HG03457 (cell line): ENCODE data around the gene ATG13.

ENCODE experiments used
- ATAC-seq: cut with Tn5 transposase; IDR thresholded peaks from one replicate; pipeline ENCODE4 v1.9.1; 2021; ENCODE audit warnings: moderate number of reproducible peaks; ENCODE audit not compliant: unreplicated experiment

The ATG13 gene

DNA sequence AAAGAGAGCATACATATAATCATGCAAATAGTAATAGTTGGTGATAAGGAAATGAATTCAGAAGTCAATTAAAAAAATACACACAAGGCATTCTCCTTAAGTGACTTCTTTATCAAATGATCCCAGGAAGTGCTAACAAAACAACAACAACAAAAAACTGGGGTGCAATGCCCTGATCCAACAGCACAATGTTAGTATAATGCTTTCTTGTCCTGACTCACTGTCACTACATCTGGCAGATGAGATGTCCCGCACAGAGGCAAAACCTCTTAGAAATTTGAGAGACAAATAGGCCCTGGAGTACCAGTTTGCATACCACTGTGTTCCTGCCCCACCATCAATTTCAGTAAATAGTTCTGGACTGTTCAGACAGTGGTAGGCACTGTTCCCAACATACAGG, 12.6 kb upstream of the ATG13 start:
- ATAC-seq, result no peak

DNA sequence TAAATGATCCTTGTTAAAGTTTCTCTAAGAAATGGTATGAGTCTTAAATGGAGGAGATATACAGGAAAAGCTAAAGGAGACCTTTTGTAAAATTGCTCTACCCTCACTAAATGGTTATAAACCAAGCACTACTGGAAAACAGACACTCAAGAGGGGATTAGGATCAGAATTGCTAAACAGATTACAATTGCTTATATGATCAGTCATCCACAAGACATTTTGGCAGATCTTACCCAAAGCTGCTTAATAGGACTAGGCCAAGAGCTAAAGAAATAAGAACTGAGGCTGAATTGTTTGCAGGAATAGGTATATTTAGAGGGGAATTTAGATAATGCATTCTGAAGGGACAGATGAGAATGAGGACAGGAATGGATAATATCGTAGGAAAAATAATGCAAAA, 9.8 kb upstream of the ATG13 start:
- no peak for ATAC-seq

DNA sequence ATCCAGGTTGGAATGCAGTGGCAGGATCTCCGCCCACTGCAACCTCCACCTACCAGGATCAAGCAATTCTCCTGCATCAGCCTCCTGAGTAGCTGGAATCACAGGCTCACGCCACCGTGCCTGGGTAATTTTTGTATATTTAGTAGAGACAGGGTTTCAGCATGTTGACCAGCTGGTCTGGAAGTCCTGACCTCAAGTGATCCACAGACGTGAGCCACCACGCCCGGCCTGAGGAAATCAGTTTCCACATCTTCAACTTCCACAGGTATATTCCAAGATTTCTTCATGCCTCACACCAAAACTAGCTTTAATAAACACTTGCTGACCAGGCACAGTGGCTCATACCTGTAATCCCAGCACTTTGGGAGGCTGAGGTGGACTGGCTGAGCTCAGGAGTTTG, 8.0 kb upstream of the ATG13 start:
- ATAC-seq, result no peak

DNA sequence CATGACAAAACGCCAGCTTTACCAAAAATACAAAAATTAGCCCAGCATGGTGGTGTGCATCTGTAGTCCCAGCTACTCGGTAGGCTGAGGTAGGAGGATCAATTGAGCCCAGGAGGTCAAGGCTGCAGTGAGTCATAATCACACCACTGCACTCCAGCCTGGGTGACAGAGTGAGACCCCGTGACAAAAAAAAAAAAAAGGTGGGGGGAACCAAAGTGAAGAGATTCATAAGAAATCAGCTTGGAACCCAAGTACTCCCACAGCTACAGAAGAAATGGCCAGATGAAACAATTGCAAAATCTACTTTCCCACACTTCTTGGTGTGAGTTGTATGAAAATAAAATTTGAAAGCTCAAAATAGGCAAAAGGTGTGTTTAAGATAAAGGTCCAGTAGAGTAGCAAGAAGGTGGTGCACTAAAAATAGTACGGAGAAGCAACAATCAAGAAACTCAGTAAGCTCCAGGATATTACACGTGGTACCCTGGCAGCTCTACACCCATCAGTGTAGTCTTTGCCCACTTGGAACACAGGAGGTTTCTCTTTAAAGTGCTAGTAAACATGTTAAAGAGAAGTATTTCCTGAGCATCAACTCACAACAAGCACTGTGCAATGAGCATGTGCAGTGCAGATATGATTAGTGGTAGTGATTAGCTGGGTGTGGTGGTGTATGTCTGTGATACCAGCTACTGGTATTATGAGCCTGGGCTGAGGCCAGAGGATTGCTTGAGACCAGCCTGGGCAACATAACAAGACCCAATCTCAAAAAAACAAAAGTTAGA, 5.6 kb upstream of the ATG13 start:
- ATAC-seq, result no peak

DNA sequence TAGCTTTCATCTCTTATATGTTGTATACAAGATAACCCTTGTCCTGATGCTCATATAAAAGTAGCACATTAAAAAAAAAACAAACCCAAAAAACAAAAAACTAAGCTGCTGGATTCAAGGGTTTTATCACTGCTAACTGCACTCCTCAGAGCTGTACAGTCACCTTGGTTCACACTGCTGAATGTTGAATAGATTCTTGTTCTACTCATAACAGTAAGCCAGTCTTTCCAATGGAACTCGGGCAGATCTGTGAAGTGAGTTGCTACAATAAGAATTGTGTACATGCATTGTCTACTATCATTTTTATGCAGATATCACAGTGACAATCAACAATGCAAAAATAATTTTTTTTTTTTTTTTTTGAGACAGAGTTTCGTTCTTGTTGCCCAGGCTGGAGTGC, 5.0 kb upstream of the ATG13 start:
- ATAC-seq, result no peak

DNA sequence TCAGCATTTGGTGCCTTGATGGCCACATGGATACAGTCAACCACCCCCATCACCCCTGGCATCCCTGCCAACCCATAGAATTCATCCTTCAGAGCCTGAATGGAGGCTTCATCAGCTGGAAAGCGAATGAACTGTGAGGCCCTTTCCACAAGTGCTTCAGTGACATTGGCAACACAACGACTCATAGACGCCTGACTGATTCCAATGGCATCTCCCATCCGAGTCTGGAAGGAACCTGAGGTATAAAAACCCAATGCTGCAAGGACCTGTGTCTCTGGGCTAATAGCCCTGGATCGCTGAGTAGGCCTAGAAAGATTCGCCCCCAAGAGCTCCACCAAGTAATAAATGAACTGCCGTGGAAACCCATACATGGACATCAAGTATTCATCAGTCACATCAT, 1.6 kb upstream of the ATG13 start:
- ATAC-seq, result no peak

DNA sequence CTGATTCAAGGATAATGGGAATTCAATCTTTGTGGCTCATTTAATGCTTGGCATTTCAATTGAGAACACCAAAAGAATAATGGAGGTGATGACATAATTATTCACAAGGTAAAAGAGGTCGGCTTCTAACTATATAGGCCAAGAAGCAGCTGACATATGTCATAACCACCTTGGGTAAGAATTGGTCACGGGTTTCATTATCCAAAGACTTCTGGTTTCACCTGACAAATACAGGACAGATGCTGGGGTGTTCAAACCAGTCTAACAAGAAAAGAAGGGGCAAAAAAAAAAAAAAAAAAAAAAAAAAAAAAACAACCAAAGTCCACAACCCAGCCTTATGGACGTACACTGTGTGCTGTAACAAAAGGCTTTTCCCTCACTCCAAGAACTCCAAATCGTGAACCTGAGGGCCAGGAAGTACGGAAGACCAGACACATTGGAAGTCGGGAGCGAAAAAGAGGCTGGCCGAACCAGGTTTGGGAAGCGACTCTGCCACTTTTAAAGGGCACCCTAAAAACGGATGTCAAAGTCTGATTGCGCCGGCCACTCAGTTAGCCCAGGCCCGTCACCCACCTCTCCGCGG, 711 bp upstream of the ATG13 start:
- no peak for ATAC-seq

DNA sequence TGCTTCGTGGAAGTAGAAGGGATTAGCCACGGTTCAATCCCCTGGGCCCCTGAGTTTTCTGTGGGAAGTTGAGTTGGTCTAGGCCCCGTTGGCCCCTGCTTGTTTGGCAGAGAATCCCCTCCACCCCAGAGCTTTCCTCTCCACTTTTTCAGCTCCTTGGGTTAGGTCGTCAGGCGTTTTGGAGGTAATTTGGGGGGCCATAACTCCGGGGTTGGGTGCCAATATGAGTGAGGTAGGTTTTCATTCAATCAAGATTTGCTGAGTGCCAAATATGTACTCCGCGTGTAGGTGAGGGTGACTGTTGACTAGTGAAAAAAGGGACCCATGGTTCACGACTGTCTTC, 590 bp downstream of the ATG13 start:
- ATAC-seq, result no peak

DNA sequence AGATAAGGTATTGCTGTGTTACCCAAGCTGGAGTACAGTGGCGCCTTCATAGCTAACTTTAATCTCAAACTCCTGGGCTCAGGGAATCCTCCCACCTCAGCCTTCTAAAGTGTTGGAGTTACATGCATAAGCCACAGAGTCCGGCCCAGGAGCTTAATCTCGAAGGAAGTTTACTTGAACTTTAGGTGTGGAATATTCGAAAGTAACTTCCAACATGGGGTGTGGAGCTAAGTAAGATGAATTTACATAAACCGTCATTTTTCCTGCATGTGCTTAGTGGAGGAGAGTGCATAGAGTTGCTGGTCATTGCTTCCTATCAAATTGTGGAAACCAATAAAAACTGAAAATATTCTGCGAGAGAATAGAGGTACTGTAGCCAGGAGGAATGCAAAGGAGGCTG, 1.5 kb downstream of the ATG13 start:
- ATAC-seq, result no peak

DNA sequence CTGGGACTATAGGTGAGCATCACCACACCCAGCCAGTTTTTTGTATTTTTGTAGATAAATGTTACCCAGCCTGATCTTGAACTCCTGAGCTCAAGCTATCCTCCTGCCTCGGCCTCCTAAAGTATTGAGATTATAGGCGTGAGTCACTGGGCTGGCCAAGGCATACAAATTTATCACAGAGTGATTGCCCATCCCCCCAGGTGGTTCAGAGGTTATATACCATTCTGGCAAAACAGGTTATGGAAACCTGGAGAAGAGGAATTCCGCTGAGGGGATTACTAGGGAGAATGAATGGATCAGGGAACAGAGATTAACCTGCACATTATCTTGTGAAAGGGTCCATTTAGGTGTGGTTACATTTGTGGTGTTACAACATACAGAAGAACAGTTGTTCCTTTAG, 8.1 kb downstream of the ATG13 start:
- ATAC-seq, result no peak

DNA sequence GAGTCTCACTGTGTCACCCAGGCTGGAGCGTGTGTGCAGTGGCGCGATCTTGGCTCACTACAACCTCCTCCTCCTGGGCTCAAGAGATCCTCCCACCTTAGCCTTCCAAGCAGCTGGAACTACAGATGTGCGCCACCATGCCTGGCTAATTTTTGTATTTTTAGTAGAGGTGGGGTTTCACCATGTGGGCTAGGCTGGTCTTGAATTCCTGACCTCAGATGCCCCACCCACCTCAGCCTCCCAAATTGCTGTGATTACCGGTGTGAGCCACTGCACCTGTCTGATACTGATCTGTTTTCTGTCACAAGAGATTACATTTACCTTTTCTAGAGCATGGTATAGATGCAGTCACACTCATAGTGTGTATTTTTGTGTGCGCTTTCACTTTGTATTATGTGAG, 11.6 kb downstream of the ATG13 start:
- no peak for ATAC-seq

DNA sequence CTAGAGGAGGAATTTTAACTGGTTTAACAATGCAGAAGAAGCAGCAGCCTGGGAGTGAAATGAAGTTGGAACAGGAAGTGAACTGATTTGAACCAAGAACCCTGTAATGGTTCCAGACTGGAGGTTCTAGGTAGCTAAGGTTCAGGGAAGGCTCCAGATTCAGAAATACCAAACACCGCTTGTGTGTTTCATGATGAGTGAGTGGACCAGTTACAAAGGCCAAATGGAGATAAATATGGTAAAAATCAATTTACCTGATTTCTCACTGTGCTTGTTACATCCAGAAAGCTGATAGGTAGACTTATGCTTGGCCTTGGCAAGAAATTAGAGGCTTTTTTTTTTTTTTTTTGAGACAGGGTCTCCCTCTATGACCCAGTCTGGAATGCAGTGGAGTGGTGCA, 12.9 kb downstream of the ATG13 start:
- ATAC-seq, result no peak

DNA sequence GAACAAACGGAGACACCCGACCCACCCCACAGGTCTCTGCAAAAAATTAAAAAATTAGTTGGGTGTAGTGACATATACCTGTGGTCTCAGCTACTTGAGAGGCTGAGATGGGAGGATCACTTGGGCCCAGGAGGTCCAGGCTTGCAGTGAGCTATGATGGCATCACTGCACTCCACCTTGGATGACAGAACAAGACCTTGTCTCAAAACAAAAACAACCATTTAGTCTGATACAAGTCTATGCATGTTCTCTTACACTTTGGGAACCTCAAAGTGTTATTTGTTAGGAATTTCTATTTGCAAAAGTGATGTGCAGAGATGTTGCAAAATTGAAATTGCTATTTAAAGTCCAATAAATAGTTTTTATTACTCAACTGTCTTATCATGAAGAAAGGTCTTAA, 14.3 kb downstream of the ATG13 start:
- no peak for ATAC-seq

DNA sequence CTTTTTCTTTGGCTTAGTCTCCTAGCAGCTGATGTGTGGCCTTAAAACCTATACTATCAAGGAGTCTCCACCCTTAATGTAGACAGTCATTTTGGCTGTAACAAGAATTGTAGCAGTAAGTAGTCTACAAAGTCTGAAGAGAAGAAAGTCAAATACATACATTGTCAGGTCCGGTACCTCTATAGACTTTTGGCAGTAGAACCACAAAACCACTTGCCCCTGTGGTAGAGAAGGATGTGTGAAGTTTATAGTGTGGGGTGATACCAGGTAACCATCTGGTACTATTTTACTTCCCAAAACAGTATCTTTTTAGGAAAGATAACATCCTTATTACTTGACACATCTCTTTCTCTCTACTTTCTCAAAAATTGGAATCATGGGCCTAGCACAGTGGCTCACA, 15.1 kb downstream of the ATG13 start:
- ATAC-seq, result no peak

DNA sequence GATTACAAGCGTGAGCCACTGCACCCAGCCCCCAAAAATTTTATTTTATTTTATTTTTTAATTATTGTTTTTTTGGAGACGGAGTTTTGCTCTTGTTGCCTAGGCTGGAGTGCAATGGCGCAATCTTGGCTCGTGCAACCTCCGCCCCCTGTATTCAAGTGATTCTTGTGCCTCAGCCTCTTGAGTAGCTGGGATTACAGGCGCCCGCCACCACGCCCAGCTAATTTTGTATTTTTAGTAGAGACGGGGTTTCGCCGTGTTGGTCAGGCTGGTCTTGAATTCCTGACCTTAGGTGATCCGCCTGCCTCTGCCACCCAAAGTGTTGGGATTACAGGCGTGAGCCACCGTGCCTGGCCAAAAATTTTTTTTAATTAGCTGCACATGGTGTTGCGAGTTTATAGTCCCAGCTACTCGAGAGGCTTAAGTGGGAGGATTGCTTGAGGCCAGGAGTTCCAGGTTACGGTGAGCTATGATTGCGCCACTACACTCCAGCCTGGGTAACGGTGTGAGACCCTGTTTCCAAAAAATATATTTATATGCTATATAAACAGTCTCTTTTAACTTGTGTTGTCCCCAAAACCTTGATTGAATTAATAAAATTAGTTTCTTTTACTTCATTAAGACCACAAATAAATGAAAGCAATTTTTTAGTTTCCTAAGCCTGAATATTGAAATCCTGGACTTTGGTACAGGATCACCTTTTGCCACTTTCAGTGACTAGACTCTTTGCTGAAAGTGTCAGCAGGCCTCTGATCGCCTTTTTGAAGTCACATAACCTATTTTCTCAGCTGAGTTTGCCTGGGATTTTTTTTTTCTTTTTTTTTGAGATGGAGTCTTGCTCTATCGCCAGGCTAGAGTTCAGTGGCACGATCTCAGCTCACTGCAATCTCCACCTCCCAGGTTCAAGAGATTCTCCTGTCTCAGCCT, 16.2 kb downstream of the ATG13 start:
- ATAC-seq, result no peak

DNA sequence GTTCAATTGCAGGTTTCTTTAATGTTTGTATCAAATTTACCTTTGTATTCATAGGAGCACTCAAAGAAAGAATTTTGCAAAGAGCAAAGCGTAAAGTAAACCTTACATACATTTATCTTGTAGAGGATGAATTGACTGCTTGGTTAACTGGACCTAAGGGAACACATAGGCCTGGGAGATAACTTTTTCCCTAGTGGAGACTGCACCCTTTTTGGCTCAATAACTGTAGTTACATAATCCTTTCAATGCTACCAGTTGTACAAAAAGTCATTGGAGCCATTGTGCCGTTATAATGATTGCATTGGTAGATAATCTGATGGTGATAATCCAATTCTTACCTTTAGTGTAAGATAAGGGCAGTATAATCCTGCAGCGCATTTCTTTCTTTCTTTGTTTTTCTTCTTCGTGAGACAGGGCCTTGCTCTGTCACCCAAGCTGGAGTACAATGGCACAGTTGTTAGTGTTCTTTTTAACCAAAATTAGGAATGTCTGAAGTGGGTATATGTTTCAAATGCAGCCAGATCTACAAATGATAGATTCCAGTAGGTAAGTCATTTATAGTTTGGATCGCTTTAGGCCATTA, 18.3 kb downstream of the ATG13 start:
- no peak for ATAC-seq

DNA sequence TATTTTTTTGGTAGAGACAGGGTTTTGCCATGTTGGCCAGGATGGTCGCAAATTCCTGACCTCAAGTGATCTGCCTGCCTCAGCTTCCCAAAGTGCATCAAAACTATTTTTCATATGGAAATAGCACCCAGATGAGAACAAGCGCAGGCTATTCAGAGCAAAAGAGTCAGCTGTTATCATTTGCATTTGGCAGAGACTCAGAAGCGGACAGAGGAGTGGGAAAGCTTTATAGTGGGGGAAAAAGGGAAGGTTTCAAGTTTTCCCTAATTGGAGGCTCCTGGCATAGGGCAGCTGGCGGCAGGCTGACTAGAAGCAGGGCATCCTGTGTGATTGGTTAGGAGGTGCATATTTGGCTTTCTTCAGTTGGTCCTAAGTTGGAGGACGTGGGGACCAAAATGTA, 20.2 kb downstream of the ATG13 start:
- no peak for ATAC-seq

DNA sequence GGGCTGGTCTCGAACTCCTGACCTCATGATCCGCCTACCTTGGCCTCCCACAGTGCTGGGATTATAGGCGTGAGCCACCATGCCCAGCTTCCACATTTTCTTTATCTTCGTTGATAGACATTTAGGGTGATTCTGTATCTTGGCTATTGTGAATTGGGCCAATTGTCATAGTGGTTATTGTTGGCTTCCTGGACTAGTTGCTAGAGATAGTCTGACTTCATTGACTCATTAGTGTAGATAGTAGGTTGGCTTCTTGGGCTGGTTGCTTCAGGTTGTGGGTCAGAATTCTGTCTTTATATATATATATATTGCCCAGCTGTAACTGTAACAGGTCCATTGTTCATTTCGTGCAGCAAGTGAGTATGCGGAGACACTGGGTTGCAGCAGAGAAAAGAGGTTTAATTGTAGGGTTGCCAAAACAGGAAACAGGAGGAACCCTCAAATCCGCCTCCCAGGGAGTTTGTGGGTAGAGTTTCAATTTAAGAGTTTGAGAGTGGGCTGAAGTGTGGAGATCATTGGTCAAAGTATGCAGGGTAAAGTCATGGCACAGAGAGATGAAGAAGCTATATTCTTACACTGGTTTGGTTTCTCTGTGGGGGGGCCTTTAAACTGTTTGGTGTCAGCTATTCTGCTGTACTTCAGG, 22.0 kb downstream of the ATG13 start:
- ATAC-seq, result no peak

DNA sequence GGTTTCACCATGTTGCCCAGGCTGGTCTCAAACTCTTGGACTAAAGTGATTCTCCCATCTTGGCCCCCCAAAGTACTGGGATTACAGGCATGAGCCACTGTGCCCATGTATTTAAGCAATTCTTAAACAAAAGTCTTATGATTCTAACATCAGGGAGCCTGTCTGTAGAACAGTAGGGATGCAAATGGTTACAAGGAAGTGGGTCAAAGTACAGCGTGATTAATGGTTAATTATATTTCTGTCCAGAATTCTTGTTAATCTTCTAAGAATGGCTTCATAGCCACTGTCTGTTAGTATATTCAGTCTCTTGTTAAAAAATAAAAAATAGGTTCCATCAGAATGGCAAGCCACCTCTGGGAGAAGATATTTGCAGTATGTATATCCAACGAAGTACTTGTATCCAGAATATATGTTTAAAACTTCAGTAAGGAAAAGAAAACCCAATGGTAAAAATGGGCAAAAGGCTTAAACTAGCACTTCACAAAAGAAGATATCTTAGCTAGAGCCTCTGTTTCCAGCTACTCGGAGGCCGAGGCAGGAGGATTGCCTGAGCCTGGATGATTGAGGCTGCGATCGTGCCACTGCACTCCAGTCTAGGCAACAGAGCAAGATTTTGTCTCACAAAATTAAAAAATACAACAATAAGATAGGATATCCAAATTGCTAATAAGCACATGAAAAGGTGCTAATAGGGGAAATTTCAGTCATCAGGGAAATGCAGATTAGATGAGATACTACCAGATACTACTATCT, 22.9 kb downstream of the ATG13 start:
- no peak for ATAC-seq

DNA sequence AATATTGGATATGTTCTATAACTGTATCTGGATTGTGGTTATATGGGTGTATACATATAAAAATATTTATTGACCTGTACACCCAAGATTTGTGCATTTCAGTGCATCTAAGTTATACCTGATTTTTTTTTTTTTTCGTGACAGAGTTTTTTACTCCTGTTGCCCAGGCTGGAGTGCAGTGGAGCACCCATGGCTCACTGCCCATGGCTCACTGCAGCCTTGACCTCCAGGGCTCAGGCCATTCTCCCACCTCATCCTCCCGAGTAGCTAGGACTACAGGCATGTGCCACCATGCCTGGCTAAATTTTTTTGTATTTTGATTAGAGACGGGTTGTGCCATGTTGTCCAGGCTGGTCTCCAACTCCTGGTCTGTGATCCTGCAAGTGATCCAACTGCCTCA, 24.3 kb downstream of the ATG13 start:
- ATAC-seq, result no peak
